MCF 10A (cell line): ENCODE results near the gene TMED3. TPM values are rescaled to one million over a fixed set of nuclear protein-coding genes. Genes with fewer than 3 reads are reported as not detected.
A peak's percentile ranks its signal among the peaks of the same experiment; 100 is the strongest.

ENCODE experiments used
- BruUV-seq: library from RNA; stranded (reverse); fragments of 400-500 nt; replicated peaks from 2 replicates; lab custom pipeline; 2021; lab: Mats Ljungman, UMichigan
- CTCF ChIA-PET: fragments of 300-600 bp; sonication (Branson Sonifier 250); formaldehyde crosslinking; extraction: SDS; loops from one replicate; lab custom pipeline; 2021; ENCODE audit warnings: antibody characterized with exemption, inconsistent platforms; lab: Yijun Ruan, JAX
- POLR2A ChIA-PET: fragments of 300-600, 350-650 bp; sonication (Branson Sonifier 250); formaldehyde crosslinking; extraction: SDS; loops from one replicate; lab custom pipeline; 2020; ENCODE audit warnings: antibody characterized with exemption, inconsistent platforms; lab: Yijun Ruan, JAX
- DNase-seq: peaks from one replicate; pipeline ENCODE4 v3.0.0-alpha.2; 2018; ENCODE audit not compliant: unreplicated experiment
- H3K27ac Mint-ChIP-seq: one replicate; pipeline ENCODE4 v1.8.0; 2022; ENCODE audit warnings: mild to moderate bottlenecking, low read depth, mixed read lengths; ENCODE audit not compliant: unreplicated experiment
- H3K27me3 Mint-ChIP-seq: one replicate; pipeline ENCODE4 v1.8.0; 2022; ENCODE audit warnings: mixed read lengths; ENCODE audit not compliant: insufficient read depth, unreplicated experiment
- H3K36me3 Mint-ChIP-seq: one replicate; pipeline ENCODE4 v1.8.0; 2022; ENCODE audit warnings: mild to moderate bottlenecking, moderate library complexity, mixed read lengths; ENCODE audit not compliant: insufficient read depth, unreplicated experiment
- H3K4me1 Mint-ChIP-seq: one replicate; pipeline ENCODE4 v1.8.0; 2022; ENCODE audit warnings: mixed read lengths; ENCODE audit not compliant: insufficient read depth, unreplicated experiment
- H3K4me3 Mint-ChIP-seq: one replicate; pipeline ENCODE4 v1.8.0; 2022; ENCODE audit warnings: mild to moderate bottlenecking, moderate library complexity, mixed read lengths; ENCODE audit not compliant: unreplicated experiment
- H3K9me3 Mint-ChIP-seq: one replicate; pipeline ENCODE4 v1.8.0; 2022; ENCODE audit warnings: mixed read lengths; ENCODE audit not compliant: unreplicated experiment
- CTCF ChIP-seq: fragments of 200-600 bp; IDR thresholded peaks from one replicate; pipeline ENCODE4 v1.8.0; 2022; ENCODE audit warnings: antibody characterized with exemption, mild to moderate bottlenecking; ENCODE audit not compliant: unreplicated experiment
- intact Hi-C: fragments of 100-400 bp; cut with micrococcal nuclease; formaldehyde crosslinking; loops from 2 replicates; pipeline ENCODE4 v1.14.1; 2022
- total RNA-seq: library from RNA; stranded (reverse); gene quantifications from 2 replicates; pipeline ENCODE4 v1.2.3, GENCODE V29; 2022

TMED3 gene
- total RNA-seq, 1 experiment from 2014 or later: 70.0 TPM

- intact Hi-C loops: no loop called here
- Mint-ChIP-seq H3K4me1 (peaks cover 18% of the 10 kb centered on the region), H3K36me3 (peaks cover 22% of the 10 kb centered on the region), H3K27ac (peak overlapping the region; percentile 88), H3K4me3 (peak overlapping the region; percentile 90), H3K27me3 (peaks cover 27% of the 10 kb centered on the region), H3K9me3 (no peaks in the 10 kb centered on the region)
- peak; percentile 13 for DNase-seq
- ChIA-PET POLR2A (interaction anchor here (0.7 to 1.8 kb wide), 4 partner anchors 10 to 1155 kb away, joined by 3 to 4 read pairs (median 3); no protein-coding TSS in a partner anchor), CTCF (interaction anchor here (0.6 to 0.7 kb wide), 2 partner anchors 23 to 1484 kb away, joined by 3 to 4 read pairs; no protein-coding TSS in a partner anchor)
- TF ChIP-seq CTCF: no peak
- no TSS peak for BruUV-seq
Measured at GRCh38 chr15:79310612-79310984, 314 bp upstream of the TMED3 start.

- TSS peak; percentile 24 for BruUV-seq
- Mint-ChIP-seq H3K4me3 (peak overlapping the region; percentile 90), H3K27me3 (peaks cover 19% of the 10 kb centered on the region), H3K4me1 (peaks cover 23% of the 10 kb centered on the region), H3K9me3 (no peaks in the 10 kb centered on the region), H3K36me3 (peaks cover 36% of the 10 kb centered on the region), H3K27ac (peak overlapping the region; percentile 88)
- POLR2A ChIA-PET: interaction anchor here (0.8 to 1.8 kb wide), 3 partner anchors 9 to 500 kb away, joined by 3 to 4 read pairs (median 4); no protein-coding TSS in a partner anchor
- CTCF ChIA-PET: interaction anchor here (0.6 to 1.5 kb wide), 3 partner anchors 17 to 1235 kb away, joined by 3 to 4 read pairs (median 3); no protein-coding TSS in a partner anchor
- intact Hi-C loops: no loop called here
- no peak for TF ChIP-seq CTCF
- no peak for DNase-seq
Measured at GRCh38 chr15:79311901-79312553, 1.1 kb downstream of the TMED3 start.

- ChIA-PET POLR2A (no interaction called here), CTCF (interaction anchor here (0.6 to 1.2 kb wide), 2 partner anchors 17 to 539 kb away, joined by 3 read pairs; no protein-coding TSS in a partner anchor)
- Mint-ChIP-seq H3K27ac (no peak overlapping the region), H3K4me3 (no peak overlapping the region), H3K36me3 (peaks cover 51% of the 10 kb centered on the region), H3K27me3 (no peaks in the 10 kb centered on the region), H3K4me1 (peaks cover 23% of the 10 kb centered on the region), H3K9me3 (no peaks in the 10 kb centered on the region)
- no peak for TF ChIP-seq CTCF
- BruUV-seq: no TSS peak
- DNase-seq: no peak
- intact Hi-C loops: no loop called here
Measured at GRCh38 chr15:79314186-79314585, 3.3 kb downstream of the TMED3 start.

- no peak overlapping the region for H3K4me3 Mint-ChIP-seq
Measured at GRCh38 chr15:79314811-79315210, 3.9 kb downstream of the TMED3 start.

More at GRCh38 chr15:79314811-79315210, 3.9 kb downstream of the TMED3 start:
- H3K27me3 Mint-ChIP-seq: no peaks in the 10 kb centered on the region
- ChIA-PET POLR2A (no interaction called here), CTCF (interaction anchor here (0.6 to 1.2 kb wide), 2 partner anchors 18 to 538 kb away, joined by 3 read pairs; no protein-coding TSS in a partner anchor)
- H3K4me1 Mint-ChIP-seq: peaks cover 23% of the 10 kb centered on the region
- no peak for TF ChIP-seq CTCF
- no peaks in the 10 kb centered on the region for H3K9me3 Mint-ChIP-seq
- intact Hi-C loops: no loop called here
- H3K27ac Mint-ChIP-seq: no peak overlapping the region
- BruUV-seq: no TSS peak
- peaks cover 51% of the 10 kb centered on the region for H3K36me3 Mint-ChIP-seq
- no peak for DNase-seq
